GM10847 (cell line): ENCODE measurements around the gene CSKMT.

Source experiments
- POLR2A ChIP-seq: IDR thresholded peaks from 2 replicates; pipeline ENCODE4 v1.6.1; 2011; ENCODE audit not compliant: insufficient read length; ENCODE audit errors: extremely low read depth

CSKMT gene, protein sequence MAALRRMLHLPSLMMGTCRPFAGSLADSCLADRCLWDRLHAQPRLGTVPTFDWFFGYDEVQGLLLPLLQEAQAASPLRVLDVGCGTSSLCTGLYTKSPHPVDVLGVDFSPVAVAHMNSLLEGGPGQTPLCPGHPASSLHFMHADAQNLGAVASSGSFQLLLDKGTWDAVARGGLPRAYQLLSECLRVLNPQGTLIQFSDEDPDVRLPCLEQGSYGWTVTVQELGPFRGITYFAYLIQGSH

DNA sequence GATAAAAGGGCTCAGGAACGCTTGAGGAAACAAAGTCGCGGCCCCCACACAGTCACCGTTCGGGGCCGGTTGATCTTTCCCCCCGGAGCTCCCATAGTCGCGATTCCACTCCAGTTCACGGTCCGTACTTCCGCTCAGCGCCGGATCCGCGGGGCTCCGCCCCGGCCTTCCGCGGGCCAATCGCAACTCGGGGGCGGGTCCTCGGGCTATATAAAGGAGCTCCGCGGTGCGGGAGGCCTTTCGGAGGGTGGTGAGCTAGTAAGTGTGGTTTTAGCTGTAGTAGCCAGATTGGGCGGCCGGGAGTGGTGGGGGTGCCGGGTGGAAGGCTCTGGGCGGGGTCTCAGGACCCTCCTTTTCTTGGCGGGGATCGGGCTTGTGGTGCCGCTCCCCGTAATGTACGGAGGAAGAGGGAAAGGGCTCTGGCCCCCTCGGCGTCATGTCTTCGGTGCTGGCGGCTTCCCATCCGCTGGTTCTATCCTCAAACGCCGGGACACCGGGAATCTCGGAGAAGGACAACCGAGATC lies at the start of gene CSKMT, which contains the start of gene C11orf98:
CSKMT (plus strand) TSS at position 238 of the 524 bp plus-strand sequence. CDS start 568 bp downstream, outside the sequence.
C11orf98 (minus strand) TSS at position 136 of the 524 bp plus-strand sequence; CDS start at position 95, 41 bp downstream.
- peak; percentile 99 for TF ChIP-seq POLR2A

DNA sequence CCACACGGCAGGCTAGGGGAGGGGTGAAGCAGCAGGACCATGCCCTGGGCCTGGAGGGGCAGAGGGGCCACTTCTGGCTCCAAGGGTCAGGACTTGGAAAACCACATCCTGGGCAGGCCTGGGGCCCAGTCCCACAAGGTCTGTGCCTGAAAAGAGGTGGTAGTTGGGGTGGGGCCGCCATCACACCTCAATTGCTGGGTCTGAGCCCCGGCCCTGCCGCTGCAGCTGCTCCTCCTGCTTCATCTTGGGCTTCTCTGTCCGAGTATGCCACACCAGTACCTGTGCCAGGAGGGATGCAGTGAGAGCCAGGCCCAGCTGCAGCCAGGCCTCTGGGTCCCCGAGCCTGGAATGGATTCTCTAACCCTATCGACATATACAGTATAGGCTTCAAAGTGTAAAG lies 49.6 kb upstream of the CSKMT start:
- no peak for TF ChIP-seq POLR2A

DNA sequence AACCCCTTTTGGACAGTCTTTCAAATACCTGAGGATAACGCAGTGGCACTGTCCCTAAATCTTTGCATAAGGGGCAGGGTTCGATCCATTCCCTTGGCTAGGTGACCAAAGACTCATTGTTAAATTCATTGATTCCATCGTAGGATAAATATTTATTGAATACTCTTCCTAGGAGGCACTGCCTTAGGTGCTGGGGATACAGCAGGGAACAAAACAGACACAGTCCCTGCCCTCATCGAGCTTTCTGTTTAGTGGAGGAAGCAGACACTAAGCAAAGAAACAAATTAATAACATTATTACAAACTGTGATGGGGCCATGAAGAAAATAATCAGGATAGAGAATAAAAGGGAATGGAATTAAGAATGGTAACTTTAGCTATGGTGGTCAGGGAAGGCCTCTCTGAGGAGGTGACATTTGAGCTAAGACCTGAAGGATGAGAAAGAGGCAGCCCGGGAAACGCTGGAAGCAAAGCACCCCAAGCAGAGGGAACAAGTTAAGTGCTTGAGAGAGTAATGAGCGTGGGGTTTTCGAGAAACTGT lies 44.0 kb upstream of the CSKMT start:
- no peak for TF ChIP-seq POLR2A

DNA sequence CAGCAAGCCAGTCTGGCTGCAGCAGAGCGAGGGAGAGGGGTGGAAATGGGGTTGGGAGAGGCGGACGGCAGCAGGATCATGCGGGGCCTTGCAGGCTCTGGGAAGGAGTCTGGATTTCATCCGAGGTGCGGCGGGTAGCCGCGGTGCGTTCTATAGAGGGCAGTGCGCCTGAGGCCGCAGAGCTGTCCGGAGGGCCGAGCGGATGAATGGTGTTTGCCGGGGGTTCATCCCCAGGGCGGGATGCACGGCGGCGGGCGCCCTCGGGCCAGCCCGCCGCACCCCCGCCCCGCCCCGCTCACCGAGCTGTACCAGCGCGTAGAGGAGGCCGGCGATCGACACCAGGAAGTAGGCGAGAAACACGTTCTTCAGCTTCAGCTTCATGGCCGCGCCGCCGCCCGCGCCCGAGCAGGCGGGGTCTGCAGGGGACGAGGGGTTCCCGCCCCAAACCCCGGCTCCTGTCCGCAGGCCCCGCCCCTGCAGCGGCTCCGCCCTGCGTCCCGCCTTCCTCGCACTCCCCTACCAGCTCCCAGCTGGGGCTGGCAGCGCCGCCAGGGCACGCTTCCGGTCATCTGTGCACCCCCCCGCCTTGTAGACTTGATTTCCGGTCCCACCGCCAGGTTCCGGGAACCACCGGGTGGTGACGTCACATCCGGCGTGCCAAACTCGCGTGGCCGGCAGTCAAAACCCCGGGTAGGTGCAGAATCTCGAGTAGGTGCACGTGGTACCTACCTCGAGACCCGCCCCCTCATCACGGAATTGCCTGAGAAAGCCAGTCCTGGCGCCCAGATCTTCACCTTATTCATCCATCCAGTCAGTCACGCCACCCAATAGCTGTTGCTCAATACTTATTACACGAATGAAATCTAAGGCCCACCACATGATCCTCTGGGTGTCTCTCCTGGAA lies 43.3 kb upstream of the CSKMT start, which contains the start of gene B3GAT3:
B3GAT3 (minus strand) TSS at position 420 of the 904 bp plus-strand sequence; CDS start at position 381, 39 bp downstream.
- peak; percentile 67 for TF ChIP-seq POLR2A

DNA sequence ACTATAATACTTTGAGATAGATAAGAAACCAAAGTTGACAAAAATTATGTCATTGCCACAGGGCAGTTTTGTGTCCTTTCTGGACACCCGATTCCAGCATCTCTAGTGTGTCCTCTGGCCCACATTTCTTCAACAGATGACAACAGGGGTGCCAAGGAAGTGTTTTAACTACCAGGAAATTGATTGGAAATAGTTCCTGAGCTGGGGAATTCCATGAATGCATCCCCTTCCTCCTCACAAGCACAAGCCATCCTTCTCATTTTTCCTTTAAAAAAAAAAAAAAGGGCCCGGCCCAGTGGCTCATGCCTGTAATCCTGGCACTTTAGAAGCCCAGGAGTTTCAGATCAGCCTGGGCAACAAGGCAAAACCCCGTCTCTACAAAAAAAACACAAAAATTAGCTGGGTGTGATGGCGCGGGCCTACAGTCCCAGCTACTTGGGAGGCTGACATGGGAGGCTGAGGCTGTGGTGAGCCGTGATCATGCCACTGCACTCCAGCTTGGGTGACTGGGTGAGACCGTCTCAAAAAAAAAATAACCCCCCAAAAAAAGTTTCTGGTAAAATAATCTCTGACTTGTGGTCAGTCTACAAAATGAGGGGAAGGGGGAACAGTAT lies 42.5 kb upstream of the CSKMT start:
- no peak for TF ChIP-seq POLR2A

DNA sequence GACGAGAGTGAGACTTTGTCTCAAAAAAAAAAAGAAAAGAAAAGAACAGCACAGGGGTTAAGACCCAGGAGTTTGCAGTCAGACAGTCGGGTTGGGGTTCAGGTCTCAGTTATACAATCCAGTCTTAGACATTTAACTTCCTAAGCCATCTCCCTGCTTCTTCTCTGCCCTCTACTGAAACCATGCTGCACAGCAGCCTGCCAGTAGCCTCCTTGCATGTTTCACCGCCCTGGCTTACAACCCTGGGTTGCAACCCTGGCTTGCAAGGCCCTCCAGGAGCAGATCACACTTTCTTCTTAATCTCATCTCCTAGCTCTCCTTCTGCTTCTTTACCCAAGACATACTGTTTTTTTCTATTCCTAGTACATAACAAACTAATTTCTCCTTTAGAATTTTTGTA lies 37.4 kb upstream of the CSKMT start:
- no peak for TF ChIP-seq POLR2A

DNA sequence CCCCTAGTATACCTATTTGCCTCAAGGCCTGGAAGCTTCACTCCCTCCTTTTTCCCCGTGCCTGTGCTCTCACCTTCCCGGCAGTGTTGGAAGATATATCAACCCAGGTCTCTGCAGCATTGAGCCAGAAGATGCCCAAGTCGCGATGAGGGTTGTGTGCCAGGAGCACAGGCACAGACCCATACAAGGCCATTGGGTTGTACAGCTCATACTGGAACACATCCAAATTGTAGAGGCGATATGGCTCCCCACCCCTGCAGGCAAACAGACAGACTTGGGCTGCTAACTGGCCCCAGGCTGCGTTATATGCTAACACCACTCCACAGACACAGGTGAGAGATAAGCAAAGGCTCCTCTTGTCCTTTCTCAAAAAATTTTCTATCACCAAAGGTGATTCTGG lies 32.6 kb upstream of the CSKMT start:
- no peak for TF ChIP-seq POLR2A

DNA sequence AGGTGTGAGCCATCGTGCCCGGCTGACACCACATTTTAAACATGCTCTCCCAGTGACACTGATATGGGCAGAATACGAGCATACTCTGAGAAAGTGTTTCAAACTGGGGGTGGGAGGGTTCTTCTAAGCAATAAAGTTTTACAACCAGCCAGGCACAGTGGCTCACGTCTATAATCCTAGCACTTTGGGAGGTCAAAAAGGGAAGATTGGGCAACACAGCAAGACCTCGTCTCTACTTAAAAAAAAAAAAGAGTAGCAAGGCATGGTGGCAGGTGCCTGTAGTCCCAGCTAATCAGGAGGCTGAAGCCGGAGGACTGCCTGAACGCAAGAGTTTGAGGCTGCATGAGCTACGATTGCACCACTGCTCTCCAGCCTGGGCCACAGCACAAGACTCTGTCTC lies 20.9 kb upstream of the CSKMT start:
- no peak for TF ChIP-seq POLR2A

DNA sequence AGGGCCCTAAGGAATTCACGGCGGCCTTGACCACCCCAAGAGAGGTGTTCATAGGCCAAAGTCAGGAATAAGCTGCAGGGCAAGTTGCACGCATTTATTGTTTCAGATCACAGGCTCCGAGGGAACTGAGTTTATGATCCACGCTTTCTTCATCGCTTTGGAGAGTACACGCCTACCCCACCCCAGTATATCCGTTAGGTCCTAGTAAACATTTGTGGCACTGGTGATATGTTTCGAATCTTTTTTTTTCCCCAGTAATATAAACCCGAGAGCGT lies 19.5 kb upstream of the CSKMT start:
- TF ChIP-seq POLR2A, result no peak

DNA sequence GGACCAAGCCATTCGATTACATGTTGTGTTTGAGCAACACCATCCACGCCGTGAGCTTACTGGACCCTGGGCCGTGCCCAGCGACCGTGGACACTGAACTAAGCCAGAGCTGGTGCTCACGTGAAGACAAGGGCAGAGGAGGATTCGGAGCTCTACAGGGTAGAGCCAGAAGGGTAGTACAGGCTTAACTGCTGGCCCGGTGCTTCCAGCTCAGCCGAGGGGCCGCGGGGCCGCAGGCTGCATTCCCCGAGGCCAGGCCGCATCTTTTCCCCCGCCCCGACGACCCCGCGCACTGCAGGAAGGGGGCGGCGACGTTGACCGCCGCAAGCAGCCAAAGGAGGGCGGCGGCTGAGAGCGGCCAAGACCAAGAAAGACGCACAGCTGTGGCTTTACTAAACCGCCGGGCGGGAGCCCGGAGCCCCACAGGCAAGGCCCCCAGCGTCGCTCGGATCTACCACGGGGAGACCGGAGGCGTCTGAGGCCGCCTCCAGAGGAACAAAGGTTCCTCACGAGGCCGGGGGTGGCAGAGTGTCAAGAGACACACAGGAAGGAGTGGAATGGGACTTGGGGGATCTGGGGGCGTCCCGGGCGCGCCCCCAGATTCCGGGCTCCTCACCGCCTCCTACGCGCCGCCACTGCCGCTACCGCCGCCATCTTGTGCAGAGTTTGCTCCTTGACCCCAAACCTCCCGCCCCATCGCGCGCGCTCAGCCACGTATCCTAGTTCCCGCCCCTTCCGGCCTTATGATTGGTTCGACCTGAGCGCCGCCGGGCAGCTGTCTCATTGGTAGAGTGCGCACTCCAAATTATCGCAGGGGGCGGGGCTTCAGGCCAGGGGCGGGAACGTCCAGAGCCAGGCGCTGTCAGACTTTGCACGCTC lies 18.9 kb upstream of the CSKMT start, which contains the start of gene GANAB:
GANAB (minus strand) TSS at position 668 of the 879 bp plus-strand sequence; CDS start at position 654, 14 bp downstream.
- peak; percentile 92 for TF ChIP-seq POLR2A

DNA sequence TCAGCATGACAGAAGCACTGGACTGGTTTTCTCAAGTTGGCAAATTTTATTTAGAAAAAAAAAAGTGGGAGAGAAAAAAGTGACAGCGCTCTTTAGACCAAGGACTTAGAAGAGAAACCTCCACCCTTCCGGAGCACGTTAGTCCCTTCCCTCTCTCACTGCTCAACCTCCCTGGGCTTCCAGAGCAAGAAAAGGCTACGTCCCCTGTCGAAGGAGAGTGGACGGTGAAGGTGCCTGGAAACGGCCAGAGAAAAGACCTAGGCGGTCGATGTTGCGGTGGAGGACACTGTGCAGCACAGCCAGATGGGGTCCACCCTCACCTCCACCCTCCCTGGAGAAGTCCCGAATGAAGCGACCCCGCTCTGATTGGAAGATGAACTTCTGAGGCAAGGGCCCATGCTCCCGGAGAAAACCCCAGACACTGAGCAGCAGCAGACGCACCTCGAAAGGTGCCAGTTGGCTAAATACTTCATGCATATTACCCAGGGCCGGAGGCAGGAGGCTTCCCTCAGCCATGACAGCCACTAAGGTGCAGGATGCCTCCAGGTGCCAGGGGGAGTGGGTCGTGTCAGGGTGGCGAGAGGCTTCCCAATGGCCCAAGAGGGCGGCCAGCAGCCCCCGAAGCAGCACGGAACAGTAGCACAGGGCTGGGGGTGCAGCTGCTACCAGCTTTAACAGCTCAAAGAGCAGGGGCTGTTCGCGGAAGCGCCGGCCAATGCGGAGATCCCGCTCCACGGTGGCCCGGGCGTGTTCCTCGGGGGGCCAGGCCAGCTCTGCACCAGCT lies 18.1 kb upstream of the CSKMT start:
- no peak for TF ChIP-seq POLR2A

DNA sequence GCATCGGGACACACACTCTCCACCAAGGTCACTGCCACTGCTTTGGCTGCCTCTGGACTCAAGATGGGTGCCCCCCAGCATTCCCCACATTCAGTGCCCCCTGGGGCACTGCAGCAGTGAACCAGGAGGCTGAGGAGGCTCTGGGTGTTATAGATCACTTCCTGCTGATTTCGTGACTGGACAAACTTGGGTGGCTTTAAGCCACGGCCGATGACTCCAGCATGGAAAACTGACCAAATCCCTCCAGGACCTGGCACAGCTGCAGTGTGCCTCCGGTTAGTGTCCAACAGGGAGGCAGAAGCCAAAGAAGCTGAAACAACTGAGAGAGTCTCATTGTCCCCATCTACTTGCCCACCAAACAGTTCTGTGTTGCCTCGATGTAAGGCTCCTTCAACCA lies 17.5 kb upstream of the CSKMT start:
- no peak for TF ChIP-seq POLR2A

DNA sequence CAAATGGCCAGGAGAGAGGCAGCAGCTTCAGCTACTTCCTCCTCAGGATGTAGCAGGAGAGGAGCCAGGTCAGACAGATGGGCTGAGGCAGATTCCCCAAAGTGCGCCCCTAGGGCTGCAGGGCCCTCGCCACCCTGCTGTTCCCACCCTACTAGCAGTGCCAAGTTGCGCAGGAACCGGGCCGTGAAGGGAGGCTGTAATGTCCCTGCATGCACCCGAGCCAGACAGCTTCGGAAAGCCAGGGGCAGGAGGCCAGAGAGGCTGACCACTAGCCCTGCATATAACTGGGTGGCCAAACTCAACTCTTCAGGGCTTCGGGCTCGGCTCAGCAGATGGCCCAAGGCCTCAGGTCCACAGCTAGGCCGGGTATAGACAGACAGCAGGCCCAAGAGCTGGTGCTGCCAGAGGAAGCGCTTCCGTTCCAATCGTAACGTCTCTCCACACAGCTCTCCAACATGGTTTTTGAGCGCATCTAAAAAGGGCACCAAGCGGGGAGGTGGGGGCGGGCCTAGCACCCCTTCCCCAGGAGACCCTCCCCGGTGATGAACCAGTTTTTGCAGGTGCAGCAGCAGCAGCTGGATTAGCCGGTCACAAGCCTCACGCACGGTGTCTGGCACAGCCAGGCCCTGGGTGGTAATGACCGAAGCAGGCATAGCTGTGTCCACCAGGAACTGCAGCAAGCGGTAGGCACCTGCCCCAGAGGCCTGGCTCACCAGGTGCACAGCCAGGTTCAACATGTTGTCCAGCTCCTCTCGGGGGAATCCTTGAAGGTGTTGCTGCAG lies 16.7 kb upstream of the CSKMT start:
- TF ChIP-seq POLR2A, result no peak
